Measurements from ENCODE around the gene C1orf35. TPM values are rescaled to one million over a fixed set of nuclear protein-coding genes. Genes with fewer than 3 reads are reported as not detected.

C1orf35 gene
- total and polyA plus RNA-seq, 9 of the 15 experiments (the other 6 are each of a cell fraction or from before 2014, with no cell fraction given) = 3.2 to 48.7 (median 12.5) TPM

DNA sequence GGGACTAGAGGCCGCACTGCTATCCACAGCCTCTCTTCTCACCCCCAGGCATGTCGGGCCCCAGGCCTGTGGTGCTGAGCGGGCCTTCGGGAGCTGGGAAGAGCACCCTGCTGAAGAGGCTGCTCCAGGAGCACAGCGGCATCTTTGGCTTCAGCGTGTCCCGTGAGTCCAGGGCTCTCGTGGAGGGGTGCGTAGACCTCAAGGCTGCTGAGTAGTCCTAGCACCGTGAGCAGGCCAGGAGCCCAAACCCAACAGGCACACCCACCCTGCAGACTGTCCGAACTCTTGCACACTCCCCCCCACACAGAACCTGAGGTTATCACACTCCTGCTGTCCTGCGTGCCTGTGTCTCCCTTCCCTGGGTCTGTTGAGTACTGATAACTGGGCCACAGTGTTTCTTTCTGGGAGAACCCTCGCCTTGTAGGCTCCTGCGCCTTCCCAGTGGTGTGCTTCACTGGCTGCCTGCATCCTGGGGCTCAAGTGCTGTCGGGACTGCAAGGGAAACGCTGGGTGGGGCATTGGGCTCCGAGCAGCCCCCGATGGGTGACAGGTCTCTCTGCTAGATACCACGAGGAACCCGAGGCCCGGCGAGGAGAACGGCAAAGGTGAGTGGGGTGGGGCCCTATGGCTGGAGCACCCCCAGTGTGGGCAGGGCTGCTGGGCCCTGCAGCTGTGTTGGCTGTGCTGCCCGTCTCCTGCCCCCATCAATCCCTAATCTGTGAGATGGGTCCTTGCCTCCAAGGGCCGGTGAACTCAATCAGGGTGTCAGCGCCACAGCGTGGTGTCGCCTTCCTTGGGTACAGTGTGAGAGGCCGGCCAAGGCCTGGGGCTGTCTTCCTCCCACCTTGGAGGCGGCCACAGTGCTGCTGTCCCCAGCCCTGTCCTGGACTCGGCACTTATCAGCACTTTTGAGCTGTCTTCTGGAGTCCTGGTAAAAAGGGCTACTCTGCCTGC lies 42.6 kb upstream of the C1orf35 start (continued):
- TF ChIP-seq, protein P1, sequence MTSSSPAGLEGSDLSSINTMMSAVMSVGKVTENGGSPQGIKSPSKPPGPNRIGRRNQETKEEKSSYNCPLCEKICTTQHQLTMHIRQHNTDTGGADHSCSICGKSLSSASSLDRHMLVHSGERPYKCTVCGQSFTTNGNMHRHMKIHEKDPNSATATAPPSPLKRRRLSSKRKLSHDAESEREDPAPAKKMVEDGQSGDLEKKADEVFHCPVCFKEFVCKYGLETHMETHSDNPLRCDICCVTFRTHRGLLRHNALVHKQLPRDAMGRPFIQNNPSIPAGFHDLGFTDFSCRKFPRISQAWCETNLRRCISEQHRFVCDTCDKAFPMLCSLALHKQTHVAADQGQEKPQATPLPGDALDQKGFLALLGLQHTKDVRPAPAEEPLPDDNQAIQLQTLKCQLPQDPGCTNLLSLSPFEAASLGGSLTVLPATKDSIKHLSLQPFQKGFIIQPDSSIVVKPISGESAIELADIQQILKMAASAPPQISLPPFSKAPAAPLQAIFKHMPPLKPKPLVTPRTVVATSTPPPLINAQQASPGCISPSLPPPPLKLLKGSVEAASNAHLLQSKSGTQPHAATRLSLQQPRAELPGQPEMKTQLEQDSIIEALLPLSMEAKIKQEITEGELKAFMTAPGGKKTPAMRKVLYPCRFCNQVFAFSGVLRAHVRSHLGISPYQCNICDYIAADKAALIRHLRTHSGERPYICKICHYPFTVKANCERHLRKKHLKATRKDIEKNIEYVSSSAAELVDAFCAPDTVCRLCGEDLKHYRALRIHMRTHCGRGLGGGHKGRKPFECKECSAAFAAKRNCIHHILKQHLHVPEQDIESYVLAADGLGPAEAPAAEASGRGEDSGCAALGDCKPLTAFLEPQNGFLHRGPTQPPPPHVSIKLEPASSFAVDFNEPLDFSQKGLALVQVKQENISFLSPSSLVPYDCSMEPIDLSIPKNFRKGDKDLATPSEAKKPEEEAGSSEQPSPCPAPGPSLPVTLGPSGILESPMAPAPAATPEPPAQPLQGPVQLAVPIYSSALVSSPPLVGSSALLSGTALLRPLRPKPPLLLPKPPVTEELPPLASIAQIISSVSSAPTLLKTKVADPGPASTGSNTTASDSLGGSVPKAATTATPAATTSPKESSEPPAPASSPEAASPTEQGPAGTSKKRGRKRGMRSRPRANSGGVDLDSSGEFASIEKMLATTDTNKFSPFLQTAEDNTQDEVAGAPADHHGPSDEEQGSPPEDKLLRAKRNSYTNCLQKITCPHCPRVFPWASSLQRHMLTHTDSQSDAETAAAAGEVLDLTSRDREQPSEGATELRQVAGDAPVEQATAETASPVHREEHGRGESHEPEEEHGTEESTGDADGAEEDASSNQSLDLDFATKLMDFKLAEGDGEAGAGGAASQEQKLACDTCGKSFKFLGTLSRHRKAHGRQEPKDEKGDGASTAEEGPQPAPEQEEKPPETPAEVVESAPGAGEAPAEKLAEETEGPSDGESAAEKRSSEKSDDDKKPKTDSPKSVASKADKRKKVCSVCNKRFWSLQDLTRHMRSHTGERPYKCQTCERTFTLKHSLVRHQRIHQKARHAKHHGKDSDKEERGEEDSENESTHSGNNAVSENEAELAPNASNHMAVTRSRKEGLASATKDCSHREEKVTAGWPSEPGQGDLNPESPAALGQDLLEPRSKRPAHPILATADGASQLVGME (CRISPR knock-in tag; IDR thresholded peaks at IDR 0.05) = no peak
- TF ChIP-seq RBM34 (IDR thresholded peaks at IDR 0.05; ENCODE audit: borderline replicate concordance, insufficient read depth, low read length) (no peak), DNMT1 (IDR thresholded peaks at IDR 0.05) (no peak), NR2F6 (CRISPR knock-in tag; IDR thresholded peaks at IDR 0.05) (no peak), HMG20B (CRISPR knock-in tag; IDR thresholded peaks at IDR 0.05) (no peak), XRCC5 (IDR thresholded peaks at IDR 0.05; ENCODE audit: low read depth, low read length) (no peak), ARNT (IDR thresholded peaks at IDR 0.05) (peak; percentile 73 to 82; a peak in 2 of 4 replicates), ZNF444 (CRISPR knock-in tag; IDR thresholded peaks at IDR 0.05) (no peak), SREBF2 (CRISPR knock-in tag; IDR thresholded peaks at IDR 0.05) (no peak), CHD1 (IDR thresholded peaks at IDR 0.05; ENCODE audit: low read length) (no peak)
- TF ChIP-seq, protein P2, sequence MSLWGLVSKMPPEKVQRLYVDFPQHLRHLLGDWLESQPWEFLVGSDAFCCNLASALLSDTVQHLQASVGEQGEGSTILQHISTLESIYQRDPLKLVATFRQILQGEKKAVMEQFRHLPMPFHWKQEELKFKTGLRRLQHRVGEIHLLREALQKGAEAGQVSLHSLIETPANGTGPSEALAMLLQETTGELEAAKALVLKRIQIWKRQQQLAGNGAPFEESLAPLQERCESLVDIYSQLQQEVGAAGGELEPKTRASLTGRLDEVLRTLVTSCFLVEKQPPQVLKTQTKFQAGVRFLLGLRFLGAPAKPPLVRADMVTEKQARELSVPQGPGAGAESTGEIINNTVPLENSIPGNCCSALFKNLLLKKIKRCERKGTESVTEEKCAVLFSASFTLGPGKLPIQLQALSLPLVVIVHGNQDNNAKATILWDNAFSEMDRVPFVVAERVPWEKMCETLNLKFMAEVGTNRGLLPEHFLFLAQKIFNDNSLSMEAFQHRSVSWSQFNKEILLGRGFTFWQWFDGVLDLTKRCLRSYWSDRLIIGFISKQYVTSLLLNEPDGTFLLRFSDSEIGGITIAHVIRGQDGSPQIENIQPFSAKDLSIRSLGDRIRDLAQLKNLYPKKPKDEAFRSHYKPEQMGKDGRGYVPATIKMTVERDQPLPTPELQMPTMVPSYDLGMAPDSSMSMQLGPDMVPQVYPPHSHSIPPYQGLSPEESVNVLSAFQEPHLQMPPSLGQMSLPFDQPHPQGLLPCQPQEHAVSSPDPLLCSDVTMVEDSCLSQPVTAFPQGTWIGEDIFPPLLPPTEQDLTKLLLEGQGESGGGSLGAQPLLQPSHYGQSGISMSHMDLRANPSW (CRISPR knock-in tag; IDR thresholded peaks at IDR 0.05) = no peak
- TF ChIP-seq, protein P3, sequence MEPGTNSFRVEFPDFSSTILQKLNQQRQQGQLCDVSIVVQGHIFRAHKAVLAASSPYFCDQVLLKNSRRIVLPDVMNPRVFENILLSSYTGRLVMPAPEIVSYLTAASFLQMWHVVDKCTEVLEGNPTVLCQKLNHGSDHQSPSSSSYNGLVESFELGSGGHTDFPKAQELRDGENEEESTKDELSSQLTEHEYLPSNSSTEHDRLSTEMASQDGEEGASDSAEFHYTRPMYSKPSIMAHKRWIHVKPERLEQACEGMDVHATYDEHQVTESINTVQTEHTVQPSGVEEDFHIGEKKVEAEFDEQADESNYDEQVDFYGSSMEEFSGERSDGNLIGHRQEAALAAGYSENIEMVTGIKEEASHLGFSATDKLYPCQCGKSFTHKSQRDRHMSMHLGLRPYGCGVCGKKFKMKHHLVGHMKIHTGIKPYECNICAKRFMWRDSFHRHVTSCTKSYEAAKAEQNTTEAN (CRISPR knock-in tag; IDR thresholded peaks at IDR 0.05) = no peak
- TF ChIP-seq, protein P4, sequence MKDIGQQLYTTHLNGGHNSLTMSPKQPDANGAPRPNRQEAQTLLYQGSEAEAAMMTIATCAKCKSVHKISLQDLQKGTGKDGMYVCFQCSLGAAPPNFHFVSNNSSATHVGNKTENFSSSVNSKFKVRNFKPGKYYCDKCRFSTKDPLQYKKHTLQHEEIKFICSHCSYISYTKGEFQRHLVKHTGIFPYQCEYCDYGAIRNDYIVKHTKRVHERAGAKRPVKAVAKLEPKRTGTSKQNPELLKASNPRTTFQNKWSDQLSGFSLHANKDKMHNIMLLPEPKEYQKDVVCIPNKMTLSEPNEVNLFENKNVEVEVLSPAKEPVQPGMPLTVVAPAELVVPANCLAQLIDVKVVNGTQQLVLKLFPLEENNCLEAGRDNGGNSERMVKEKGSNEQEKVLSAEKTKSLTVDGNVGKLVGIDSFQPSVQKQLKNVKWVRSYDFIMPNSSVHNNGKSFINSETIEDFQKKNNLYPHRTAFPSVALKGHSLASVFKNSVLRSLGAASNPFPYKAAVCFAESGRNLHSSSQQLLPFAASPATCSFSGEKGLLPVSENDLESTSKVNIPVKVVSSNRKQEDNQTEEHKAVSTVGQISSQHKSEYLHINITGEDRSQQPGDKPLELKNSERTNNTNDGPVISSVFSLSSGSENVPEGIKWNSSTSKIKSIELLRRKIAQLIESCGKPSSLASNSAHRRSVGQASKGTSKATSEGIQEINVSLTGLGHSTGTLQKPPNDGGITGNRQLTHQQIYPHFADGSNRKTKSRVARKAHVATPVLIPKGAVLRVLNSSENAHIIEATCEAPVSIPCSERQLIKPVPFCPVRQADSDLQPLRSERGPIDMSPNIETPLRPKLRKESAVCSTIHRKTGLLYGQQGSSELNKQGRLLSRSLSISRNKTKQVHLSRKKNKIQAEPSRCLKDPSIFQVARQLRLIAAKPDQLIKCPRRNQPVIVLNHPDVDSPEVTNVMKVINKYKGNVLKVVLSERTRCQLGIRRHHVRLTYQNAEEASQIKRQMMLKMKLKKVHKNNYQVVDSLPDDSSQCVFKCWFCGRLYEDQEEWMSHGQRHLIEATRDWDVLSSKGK (CRISPR knock-in tag; IDR thresholded peaks at IDR 0.05) = no peak
